ENCODE results near the gene ZBTB38.

GRCh38 chr3:141388395-141388794, 20.1 kb downstream of the ZBTB38 start:
- TF ChIP-seq CTCF (IDR thresholded peaks at IDR 0.05) (no peak), POLR2AphosphoS5 (IDR thresholded peaks at IDR 0.05) (no peak)
